Muscle layer of duodenum (tissue), 2 donors: ENCODE measurements around the gene ITLN2.
"Not testable (repeated sequence)": the region's sequence is repeated elsewhere in the genome, so short reads cannot be mapped to it uniquely, and the experiment has no call there.

ENCODE experiments used
- H3K27ac ChIP-seq: one replicate; pipeline ENCODE4 v1.7.0; 2013; ENCODE audit warnings: mild to moderate bottlenecking, low read length
- H3K27me3 ChIP-seq: one replicate; pipeline ENCODE4 v1.7.0; 2013; ENCODE audit warnings: low read depth, mild to moderate bottlenecking, control low read depth, low read length
- H3K36me3 ChIP-seq, 2 donors: one replicate each; pipeline ENCODE4 v1.7.0; 2013; ENCODE audit warnings: low read length in 2 of 2, control low read depth in 1 of 2, mild to moderate bottlenecking in 1 of 2; ENCODE audit not compliant: insufficient read depth in 2 of 2, control insufficient read depth in 1 of 2
- H3K4me1 ChIP-seq, 2 donors: one replicate each; pipeline ENCODE4 v1.7.0; 2013; ENCODE audit warnings: low read length in 2 of 2, mild to moderate bottlenecking in 2 of 2, control low read depth in 1 of 2, moderate library complexity in 1 of 2; ENCODE audit not compliant: insufficient read depth in 2 of 2, control insufficient read depth in 1 of 2
- H3K4me3 ChIP-seq, 2 donors: one replicate each; pipeline ENCODE4 v1.7.0; 2013; ENCODE audit warnings: low read length in 2 of 2, low read depth in 1 of 2, mild to moderate bottlenecking in 1 of 2
- H3K9me3 ChIP-seq, 2 donors: one replicate each; pipeline ENCODE4 v1.7.0; 2013; ENCODE audit warnings: low read length in 2 of 2, control low read depth in 1 of 2, mild to moderate bottlenecking in 1 of 2; ENCODE audit not compliant: control insufficient read depth in 1 of 2
- donor health status: healthy.

The ITLN2 gene

GRCh38 chr1:160901768-160902167 is 52.8 kb downstream of the ITLN2 start:
- H3K4me1 ChIP-seq: no peaks in the 10 kb centered on the region
- H3K4me3 ChIP-seq: no peak overlapping the region
- H3K9me3 ChIP-seq: no peaks in the 10 kb centered on the region
- no peaks in the 10 kb centered on the region for H3K36me3 ChIP-seq
- no peaks in the 10 kb centered on the region for H3K27me3 ChIP-seq
- no peak overlapping the region for H3K27ac ChIP-seq

GRCh38 chr1:160900683-160901082 is 53.9 kb downstream of the ITLN2 start:
- not testable (repeated sequence) for H3K9me3 ChIP-seq, H3K4me1 ChIP-seq, H3K4me3 ChIP-seq, H3K27ac ChIP-seq, H3K36me3 ChIP-seq, H3K27me3 ChIP-seq
